GM21423 (cell line): ENCODE results near the gene ADGRA3.
"Not testable (repeated sequence)": the region's sequence is repeated elsewhere in the genome, so short reads cannot be mapped to it uniquely, and the experiment has no call there.

ENCODE experiments used
- ATAC-seq: cut with Tn5 transposase; IDR thresholded peaks from one replicate; pipeline ENCODE4 v1.9.1; 2021; ENCODE audit warnings: mild to moderate bottlenecking, moderate library complexity; ENCODE audit not compliant: unreplicated experiment

The ADGRA3 gene

GRCh38 chr4:22384154-22384553 lies 131.7 kb downstream of the ADGRA3 start:
- no peak for ATAC-seq

GRCh38 chr4:22382216-22382615 lies 133.7 kb downstream of the ADGRA3 start:
- not testable (repeated sequence) for ATAC-seq

GRCh38 chr4:22372986-22373385 lies 142.9 kb downstream of the ADGRA3 start:
- ATAC-seq: no peak

- no peak for ATAC-seq
Observed at GRCh38 chr4:22369901-22370562, 145.8 kb downstream of the ADGRA3 start.

GRCh38 chr4:22363787-22364186 lies 152.1 kb downstream of the ADGRA3 start:
- no peak for ATAC-seq

- no peak for ATAC-seq
Observed at GRCh38 chr4:22363036-22363435, 152.8 kb downstream of the ADGRA3 start.

GRCh38 chr4:22356987-22357596 lies 158.8 kb downstream of the ADGRA3 start:
- ATAC-seq: no peak

GRCh38 chr4:22348410-22348809 lies 167.5 kb downstream of the ADGRA3 start:
- ATAC-seq: no peak

- ATAC-seq: no peak
Observed at GRCh38 chr4:22345678-22346077, 170.2 kb downstream of the ADGRA3 start.

GRCh38 chr4:22345055-22345454 lies 170.8 kb downstream of the ADGRA3 start:
- ATAC-seq: no peak

- no peak for ATAC-seq
Observed at GRCh38 chr4:22343606-22344005, 172.3 kb downstream of the ADGRA3 start.

GRCh38 chr4:22339491-22339890 lies 176.4 kb downstream of the ADGRA3 start:
- no peak for ATAC-seq

GRCh38 chr4:22338796-22339195 lies 177.1 kb downstream of the ADGRA3 start:
- no peak for ATAC-seq
